Measurements from ENCODE around the gene DOCK2.
"Not testable (repeated sequence)": the region's sequence is repeated elsewhere in the genome, so short reads cannot be mapped to it uniquely, and the experiment has no call there.

The DOCK2 gene

GRCh38 chr5:169637085-169637548 lies at the start of gene DOCK2:
TSS of gene DOCK2 (plus strand) at chr5:169637275. CDS start at chr5:169637327, 52 bp downstream.
- peak; percentile 25 to 34 for DNase-seq (ENCODE audit: low read depth in 2 of 2, low spot score in 1 of 2)

GRCh38 chr5:169590602-169591001 lies 46.5 kb upstream of the DOCK2 start:
- no peak for DNase-seq (ENCODE audit: low read depth in 2 of 2, low spot score in 1 of 2)

GRCh38 chr5:169591636-169592035 lies 45.4 kb upstream of the DOCK2 start:
- DNase-seq (ENCODE audit: low read depth in 2 of 2, low spot score in 1 of 2): no peak

GRCh38 chr5:169592937-169593650 lies 44.0 kb upstream of the DOCK2 start:
- no peak for DNase-seq (ENCODE audit: low read depth in 2 of 2, low spot score in 1 of 2)

- DNase-seq (ENCODE audit: low read depth in 2 of 2, low spot score in 1 of 2): no peak
Observed at GRCh38 chr5:169595172-169595820, 41.8 kb upstream of the DOCK2 start.

- no peak for DNase-seq (ENCODE audit: low read depth in 2 of 2, low spot score in 1 of 2)
Observed at GRCh38 chr5:169599451-169599850, 37.6 kb upstream of the DOCK2 start.

- no peak for DNase-seq (ENCODE audit: low read depth in 2 of 2, low spot score in 1 of 2)
Observed at GRCh38 chr5:169602535-169602934, 34.5 kb upstream of the DOCK2 start.

GRCh38 chr5:169606279-169606678 lies 30.8 kb upstream of the DOCK2 start:
- DNase-seq (ENCODE audit: low read depth in 2 of 2, low spot score in 1 of 2): no peak

GRCh38 chr5:169607882-169608281 lies 29.2 kb upstream of the DOCK2 start:
- no peak for DNase-seq (ENCODE audit: low read depth in 2 of 2, low spot score in 1 of 2)

- no peak for DNase-seq (ENCODE audit: low read depth in 2 of 2, low spot score in 1 of 2)
Observed at GRCh38 chr5:169609716-169610115, 27.4 kb upstream of the DOCK2 start.

GRCh38 chr5:169610606-169611005 lies 26.5 kb upstream of the DOCK2 start:
- no peak for DNase-seq (ENCODE audit: low read depth in 2 of 2, low spot score in 1 of 2)

GRCh38 chr5:169615561-169615960 lies 21.5 kb upstream of the DOCK2 start:
- DNase-seq (ENCODE audit: low read depth in 2 of 2, low spot score in 1 of 2): no peak

GRCh38 chr5:169624307-169624706 lies 12.8 kb upstream of the DOCK2 start:
- not testable (repeated sequence) for DNase-seq (ENCODE audit: low read depth in 2 of 2, low spot score in 1 of 2)

GRCh38 chr5:169626779-169627178 lies 10.3 kb upstream of the DOCK2 start:
- no peak for DNase-seq (ENCODE audit: low read depth in 2 of 2, low spot score in 1 of 2)

GRCh38 chr5:169627551-169627950 lies 9.5 kb upstream of the DOCK2 start:
- no peak for DNase-seq (ENCODE audit: low read depth in 2 of 2, low spot score in 1 of 2)

- DNase-seq (ENCODE audit: low read depth in 2 of 2, low spot score in 1 of 2): no peak
Observed at GRCh38 chr5:169628892-169629291, 8.2 kb upstream of the DOCK2 start.

GRCh38 chr5:169629847-169630548 lies 7.1 kb upstream of the DOCK2 start:
- DNase-seq (ENCODE audit: low read depth in 2 of 2, low spot score in 1 of 2): no peak

GRCh38 chr5:169631360-169631759 lies 5.7 kb upstream of the DOCK2 start:
- DNase-seq (ENCODE audit: low read depth in 2 of 2, low spot score in 1 of 2): no peak

GRCh38 chr5:169632946-169633345 lies 4.1 kb upstream of the DOCK2 start:
- no peak for DNase-seq (ENCODE audit: low read depth in 2 of 2, low spot score in 1 of 2)

- no peak for DNase-seq (ENCODE audit: low read depth in 2 of 2, low spot score in 1 of 2)
Observed at GRCh38 chr5:169634606-169635005, 2.5 kb upstream of the DOCK2 start.

- no peak for DNase-seq (ENCODE audit: low read depth in 2 of 2, low spot score in 1 of 2)
Observed at GRCh38 chr5:169635936-169636335, 1.1 kb upstream of the DOCK2 start.

GRCh38 chr5:169636477-169637084 lies 494 bp upstream of the DOCK2 start:
- DNase-seq (ENCODE audit: low read depth in 2 of 2, low spot score in 1 of 2): no peak

Data from stimulated activated CD8-positive, alpha-beta memory T cell treated with anti-CD3 and anti-CD28 coated beads, Interleukin-4, amount 100 ng/mL, for 1 hour (primary cell).